Spleen (tissue), 7 donors: Measurements from ENCODE around the gene RBM42.

Experiments
- POLR2AphosphoS5 ChIP-seq, 3 donors: sonication (generic); formaldehyde crosslinking; IDR thresholded peaks; one replicate each; pipeline ENCODE4 v1.5.1; 2017; ENCODE audit warnings: antibody characterized with exemption in 3 of 3
- TF ChIP-seq, protein P1 (sequence below), 11 experiments: fragments of 200-600 bp in 7 of 11; fragments of 450-650 bp in 4 of 11; sonication (generic) in 4 of 11; IDR thresholded peaks in 8 of 11; conservative IDR thresholded peaks in 3 of 11; 1 replicate in 7 of 11; 2 replicates in 4 of 11; pipeline versions ENCODE4 v1.4.0 to v1.8.0; 2016 to 2021; ENCODE audit warnings: antibody characterized with exemption in 11 of 11, inconsistent platforms in 4 of 11, mild to moderate bottlenecking in 1 of 11
- donor health status: DM: no; HTN: no; CAD: no; lungs with moderate emphysema.
- donor health status: DM: no; HTN: no; CAD: no.
- donor health status: DM: no; HTN: no; CAD: no.

DNA sequence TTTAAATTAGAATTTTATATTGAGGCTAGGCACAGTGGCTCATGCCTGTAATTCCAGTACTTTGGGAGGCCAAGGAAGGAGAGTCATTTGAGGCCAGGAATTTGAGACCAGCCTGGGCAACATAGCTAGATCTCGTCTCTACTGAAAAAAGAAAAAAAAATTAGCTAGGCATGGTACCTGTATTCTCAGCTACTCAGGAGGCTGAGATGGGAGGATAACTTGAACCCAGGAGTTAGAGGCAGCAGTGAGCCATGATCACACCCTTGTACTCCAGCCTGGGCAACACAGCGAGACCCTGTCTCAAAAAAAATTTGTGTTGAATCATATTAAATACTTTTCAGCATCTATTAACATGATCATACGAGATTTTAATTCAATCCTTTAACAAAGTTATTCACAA is 38.0 kb upstream of the RBM42 start:
- TF ChIP-seq, protein P1, sequence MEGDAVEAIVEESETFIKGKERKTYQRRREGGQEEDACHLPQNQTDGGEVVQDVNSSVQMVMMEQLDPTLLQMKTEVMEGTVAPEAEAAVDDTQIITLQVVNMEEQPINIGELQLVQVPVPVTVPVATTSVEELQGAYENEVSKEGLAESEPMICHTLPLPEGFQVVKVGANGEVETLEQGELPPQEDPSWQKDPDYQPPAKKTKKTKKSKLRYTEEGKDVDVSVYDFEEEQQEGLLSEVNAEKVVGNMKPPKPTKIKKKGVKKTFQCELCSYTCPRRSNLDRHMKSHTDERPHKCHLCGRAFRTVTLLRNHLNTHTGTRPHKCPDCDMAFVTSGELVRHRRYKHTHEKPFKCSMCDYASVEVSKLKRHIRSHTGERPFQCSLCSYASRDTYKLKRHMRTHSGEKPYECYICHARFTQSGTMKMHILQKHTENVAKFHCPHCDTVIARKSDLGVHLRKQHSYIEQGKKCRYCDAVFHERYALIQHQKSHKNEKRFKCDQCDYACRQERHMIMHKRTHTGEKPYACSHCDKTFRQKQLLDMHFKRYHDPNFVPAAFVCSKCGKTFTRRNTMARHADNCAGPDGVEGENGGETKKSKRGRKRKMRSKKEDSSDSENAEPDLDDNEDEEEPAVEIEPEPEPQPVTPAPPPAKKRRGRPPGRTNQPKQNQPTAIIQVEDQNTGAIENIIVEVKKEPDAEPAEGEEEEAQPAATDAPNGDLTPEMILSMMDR (IDR thresholded peaks at IDR 0.05 in 8 of 11, conservative IDR thresholded peaks at IDR 0.05 in 3 of 11): no peak
- no peak for TF ChIP-seq POLR2AphosphoS5 (IDR thresholded peaks at IDR 0.05)
